B cell (primary cell): Measurements from ENCODE around the gene PRR7. TPM values are rescaled to one million over a fixed set of nuclear protein-coding genes. Genes with fewer than 3 reads are reported as not detected.
"Not testable (repeated sequence)": the region's sequence is repeated elsewhere in the genome, so short reads cannot be mapped to it uniquely, and the experiment has no call there.

ENCODE experiments used
- ATAC-seq: fragments of 200-7000 bp; cut with Tn5 transposase; one replicate; pipeline ENCODE4 v1.10.0; 2021; ENCODE audit warnings: low read depth, mild to moderate bottlenecking, moderate number of reproducible peaks, moderate library complexity
- CTCF ChIA-PET: fragments of 350-600 bp; sonication (Branson Sonifier 250); formaldehyde crosslinking; loops from one replicate; lab custom pipeline; 2021; ENCODE audit warnings: antibody characterized with exemption, inconsistent platforms; lab: Charles Lee
- POLR2A ChIA-PET: fragments of 350-600 bp; sonication (Branson Sonifier 250); formaldehyde crosslinking; loops from one replicate; lab custom pipeline; 2021; ENCODE audit warnings: antibody characterized with exemption; lab: Charles Lee
- DNase-seq: peaks from one replicate; pipeline ENCODE4 v3.0.0; 2013
- H2AFZ ChIP-seq: 2 replicates; pipeline ENCODE4 v1.6.1; 2012; ENCODE audit warnings: mild to moderate bottlenecking, low read depth, low read length; ENCODE audit not compliant: insufficient read depth, poor library complexity, severe bottlenecking
- H3K27ac ChIP-seq, 2 donors: 1 replicate in 1 of 2; 2 replicates in 1 of 2; pipeline ENCODE4 v1.5.1; 2012 to 2013; ENCODE audit warnings: low read length in 2 of 2, mild to moderate bottlenecking in 2 of 2, moderate library complexity in 1 of 2
- H3K27me3 ChIP-seq, 4 experiments: fragments of 200-600 bp in 1 of 4; sonication (generic) in 1 of 4; replicated peaks in 1 of 4; 1 replicate in 2 of 4; 2 replicates in 2 of 4; pipeline versions ENCODE4 v1.6.1 to v1.7.0; 2013 to 2016; ENCODE audit warnings: low read length in 3 of 4, mild to moderate bottlenecking in 2 of 4, mixed read lengths in 1 of 4, moderate library complexity in 1 of 4; ENCODE audit not compliant: insufficient read depth in 4 of 4, control insufficient read depth in 3 of 4; ENCODE audit errors: control extremely low read depth in 1 of 4
- H3K36me3 ChIP-seq, 2 experiments: replicated peaks in 1 of 2; 1 replicate in 1 of 2; 2 replicates in 1 of 2; pipeline versions ENCODE4 v1.6.1 to v1.7.1; 2013; ENCODE audit warnings: low read length in 1 of 2; ENCODE audit not compliant: insufficient read depth in 2 of 2, control insufficient read depth in 1 of 2; ENCODE audit errors: control extremely low read depth in 1 of 2, extremely low read depth in 1 of 2
- H3K4me1 ChIP-seq, 2 donors: fragments of 200-600 bp in 1 of 2; sonication (generic) in 1 of 2; 1 replicate in 1 of 2; 2 replicates in 1 of 2; pipeline versions ENCODE4 v1.5.1 to v1.6.1; 2013 to 2017; ENCODE audit warnings: low read length in 2 of 2; ENCODE audit not compliant: control insufficient read depth in 2 of 2, insufficient read depth in 2 of 2
- H3K4me2 ChIP-seq: replicated peaks from 2 replicates; pipeline ENCODE3; 2012; ENCODE audit warnings: mild to moderate bottlenecking, low read depth, low read length; ENCODE audit not compliant: poor library complexity, severe bottlenecking
- H3K4me3 ChIP-seq, 5 experiments: fragments of 200-600 bp in 1 of 5; sonication (generic) in 1 of 5; 1 replicate in 3 of 5; 2 replicates in 2 of 5; pipeline versions ENCODE4 v1.5.1 to v1.7.0; 2011 to 2016; ENCODE audit warnings: low read length in 4 of 5, mild to moderate bottlenecking in 4 of 5, low read depth in 2 of 5, control low read depth in 1 of 5, moderate library complexity in 1 of 5; ENCODE audit not compliant: insufficient read depth in 1 of 5; ENCODE audit errors: control extremely low read depth in 1 of 5, extremely low read depth in 1 of 5
- H3K79me2 ChIP-seq: fragments of 200-600 bp; sonication (generic); one replicate; pipeline ENCODE4 v1.6.0; 2016; ENCODE audit warnings: low read length; ENCODE audit not compliant: control insufficient read depth, insufficient read depth
- H3K9ac ChIP-seq: fragments of 200-600 bp; sonication (generic); 2 replicates; pipeline ENCODE4 v1.6.1; 2017; ENCODE audit warnings: mild to moderate bottlenecking, low read length, moderate library complexity
- H3K9me3 ChIP-seq, 3 donors: one replicate each; pipeline versions ENCODE4 v1.6.1 to v1.7.1; 2013; ENCODE audit warnings: low read length in 2 of 3; ENCODE audit not compliant: control insufficient read depth in 2 of 3, insufficient read depth in 1 of 3; ENCODE audit errors: control extremely low read depth in 1 of 3
- H4K20me1 ChIP-seq: 2 replicates; pipeline ENCODE4 v1.6.0; 2012; ENCODE audit warnings: mild to moderate bottlenecking, low read length; ENCODE audit not compliant: insufficient read depth, control insufficient read depth, poor library complexity, severe bottlenecking
- H3K27ac Mint-ChIP-seq: one replicate; pipeline ENCODE4 v1.8.0; 2021; ENCODE audit warnings: mixed read lengths
- H3K27me3 Mint-ChIP-seq: one replicate; pipeline ENCODE4 v1.8.0; 2021; ENCODE audit warnings: mixed read lengths
- H3K4me1 Mint-ChIP-seq: one replicate; pipeline ENCODE4 v1.8.0; 2021; ENCODE audit warnings: mixed read lengths
- H3K4me3 Mint-ChIP-seq: one replicate; pipeline ENCODE4 v1.8.0; 2021; ENCODE audit warnings: mixed read lengths
- H3K9me3 Mint-ChIP-seq: one replicate; pipeline ENCODE4 v1.8.0; 2022; ENCODE audit warnings: mixed read lengths; ENCODE audit not compliant: insufficient read depth
- CTCF ChIP-seq: fragments of 200-600 bp; IDR thresholded peaks from one replicate; pipeline ENCODE4 v1.8.0; 2022; ENCODE audit warnings: antibody characterized with exemption, mild to moderate bottlenecking
- EZH2 ChIP-seq: IDR thresholded peaks from 2 replicates; pipeline ENCODE4 v1.6.1; 2012; ENCODE audit warnings: borderline replicate concordance, low read depth, mild to moderate bottlenecking, moderate library complexity, low read length; ENCODE audit not compliant: insufficient read depth, poor library complexity, severe bottlenecking
- WGBS: methylation state at CpG from one replicate; pipeline ENCODE4 v1.1.5; 2013; ENCODE audit warnings: missing lambda C conversion rate; ENCODE audit not compliant: insufficient coverage; 5-methylcytosine and 5-hydroxymethylcytosine counted together
- intact Hi-C: fragments of 100-400 bp; cut with micrococcal nuclease; formaldehyde crosslinking; loops from one replicate; pipeline ENCODE4 v1.10.0; 2022
- polyA plus RNA-seq: library from polyadenylated mRNA; depleted of rRNA; stranded (reverse); fragments of >200 nt; gene quantifications from 2 replicates; pipeline ENCODE4 v1.2.3, GENCODE V29; 2012
- total RNA-seq, 2 donors: library from RNA; stranded (reverse); fragments of 120-200 nt in 1 of 2; gene quantifications; 1 replicate in 1 of 2; 2 replicates in 1 of 2; pipeline versions ENCODE4 v1.2.3 to v1.2.4, GENCODE V29; 2013 to 2022

PRR7 gene
- total and polyA plus RNA-seq, 2 donors (not counting 1 experiment from before 2014, with no cell fraction given): 4.8 to 84.4 TPM

GRCh38 chr5:177484902-177485549 is 38.4 kb downstream of the PRR7 start:
- peaks cover 1% of the 10 kb centered on the region for H3K4me1 Mint-ChIP-seq

GRCh38 chr5:177485753-177486152 is 39.1 kb downstream of the PRR7 start:
- DNase-seq, H4K20me1 ChIP-seq, POLR2A ChIA-PET, H3K27ac ChIP-seq, H3K27me3 Mint-ChIP-seq, H3K4me1 ChIP-seq, H3K79me2 ChIP-seq, H2AFZ ChIP-seq, H3K27me3 ChIP-seq, H3K27ac Mint-ChIP-seq, H3K9ac ChIP-seq, H3K36me3 ChIP-seq, H3K9me3 ChIP-seq, H3K4me3 Mint-ChIP-seq, ATAC-seq, H3K4me1 Mint-ChIP-seq, H3K9me3 Mint-ChIP-seq, H3K4me2 ChIP-seq, H3K4me3 ChIP-seq, intact Hi-C loops: not testable (repeated sequence)
- CTCF ChIA-PET: interaction anchor here (0.7 kb wide), 1 partner anchor 1134 kb away, joined by 3 read pairs; no protein-coding TSS in a partner anchor
- no CpG with 5 or more reads among the region's 3 CpGs for WGBS

More at GRCh38 chr5:177484902-177485549, 38.4 kb downstream of the PRR7 start:
- Histone ChIP-seq H3K27ac (no peak overlapping the region), H3K4me3 (no peak overlapping the region), H3K27me3 (no peaks in the 10 kb centered on the region), H3K9ac (no peak overlapping the region), H3K4me1 (peaks cover 0 to under 1% of the 10 kb centered on the region in 2 donors), H3K36me3 (peaks cover 0 to 8% of the 10 kb centered on the region in 2 experiments), H4K20me1 (no peaks in the 10 kb centered on the region), H3K79me2 (no peaks in the 10 kb centered on the region), H2AFZ (no peak overlapping the region), H3K9me3 (no peaks in the 10 kb centered on the region), H3K4me2 (no peak overlapping the region)
- intact Hi-C loops: no loop called here
- Mint-ChIP-seq H3K4me3 (no peak overlapping the region), H3K27me3 (no peaks in the 10 kb centered on the region), H3K27ac (no peak overlapping the region), H3K9me3 (no peaks in the 10 kb centered on the region)
- no peak for DNase-seq
- ATAC-seq: no peak
- WGBS: 80% methylated on average over 13 of the region's 13 CpGs
- TF ChIP-seq CTCF (no peak), EZH2 (no peak)
- ChIA-PET CTCF (interaction anchor here (0.7 kb wide), 1 partner anchor 1133 kb away, joined by 3 read pairs; no protein-coding TSS in a partner anchor), POLR2A (no interaction called here)
